SK-N-SH (cell line): ENCODE results near the gene LZTFL1.

ENCODE experiments used
- CHD2 ChIP-seq: fragments of 150-350 bp; IDR thresholded peaks from 2 replicates; pipeline ENCODE4 v1.6.1; 2018; ENCODE audit warnings: low read length; ENCODE audit not compliant: partially characterized antibody
- CTCF ChIP-seq: fragments of 200-600 bp; sonication (generic); IDR thresholded peaks from 2 replicates; pipeline ENCODE4 v1.6.1; 2017; ENCODE audit warnings: antibody characterized with exemption, mild to moderate bottlenecking, moderate library complexity
- EP300 ChIP-seq, 2 experiments: IDR thresholded peaks; 2 replicates each; pipeline versions ENCODE4 v1.4.0 to v1.6.1; 2012; ENCODE audit warnings: borderline replicate concordance in 1 of 2, low read depth in 1 of 2, low read length in 1 of 2
- FOXJ3 ChIP-seq: sonication (generic); formaldehyde crosslinking; IDR thresholded peaks from 2 replicates; pipeline ENCODE4 v1.5.1; 2020; ENCODE audit warnings: mild to moderate bottlenecking, missing genetic modification reagents
- FOXM1 ChIP-seq: IDR thresholded peaks from 2 replicates; pipeline ENCODE4 v1.4.0; 2012; ENCODE audit warnings: low read depth, mild to moderate bottlenecking
- GABPA ChIP-seq: IDR thresholded peaks from 2 replicates; pipeline ENCODE4 v1.4.0; 2012; ENCODE audit warnings: low read depth, mild to moderate bottlenecking
- GATA2 ChIP-seq: sonication (generic); formaldehyde crosslinking; IDR thresholded peaks from 2 replicates; pipeline ENCODE4 v1.5.0; 2020; ENCODE audit warnings: mild to moderate bottlenecking, missing genetic modification reagents
- IRF3 ChIP-seq: fragments of 150-350 bp; IDR thresholded peaks from 2 replicates; pipeline ENCODE4 v1.6.1; 2016; ENCODE audit warnings: mild to moderate bottlenecking, low read depth, low read length
- MXI1 ChIP-seq: IDR thresholded peaks from 2 replicates; pipeline ENCODE4 v1.6.1; 2012; ENCODE audit warnings: mild to moderate bottlenecking, low read depth, low read length, improper control_type of control experiment
- PBX3 ChIP-seq: IDR thresholded peaks from 2 replicates; pipeline ENCODE4; 2012
- REST ChIP-seq: IDR thresholded peaks from 2 replicates; pipeline ENCODE4 v1.6.1; 2012; ENCODE audit warnings: mild to moderate bottlenecking, low read depth, low read length, moderate library complexity
- SIN3A ChIP-seq: IDR thresholded peaks from 2 replicates; pipeline ENCODE4 v1.6.1; 2012; ENCODE audit warnings: low read depth, mild to moderate bottlenecking, low read length, moderate library complexity, borderline replicate concordance
- USF2 ChIP-seq: fragments of 150-350 bp; IDR thresholded peaks from 2 replicates; pipeline ENCODE4 v1.6.1; 2017; ENCODE audit warnings: antibody characterized with exemption, low read length, low read depth, borderline replicate concordance

- TF ChIP-seq PBX3 (no peak), CTCF (no peak), CHD2 (no peak), FOXJ3 (CRISPR knock-in tag) (no peak), EP300 (IDR thresholded peaks at IDR 0.05; ENCODE audit: borderline replicate concordance in 1 of 2, low read depth in 1 of 2, low read length in 1 of 2) (no peak), REST (no peak), FOXM1 (no peak), MXI1 (no peak), GATA2 (CRISPR knock-in tag) (no peak), USF2 (no peak), SIN3A (no peak), GABPA (no peak), IRF3 (no peak)
Observed at GRCh38 chr3:45887285-45887684, 45.4 kb upstream of the LZTFL1 start.
